Small intestine (tissue), 7 donors: ENCODE data around the gene AGK. TPM values are rescaled to one million over a fixed set of nuclear protein-coding genes. Genes with fewer than 3 reads are reported as not detected.
A peak's percentile ranks its signal among the peaks of the same experiment; 100 is the strongest.
"Not testable (repeated sequence)": the region's sequence is repeated elsewhere in the genome, so short reads cannot be mapped to it uniquely, and the experiment has no call there.

Experiments
- DNase-seq, 2 donors: peaks; one replicate each; pipeline versions ENCODE4 v3.0.0 to v3.0.0-alpha.2; 2013
- FAIRE-seq: peaks from 2 replicates; lab custom pipeline; 2012; peaks lifted over from hg19 to GRCh38; lab: Jason Lieb, UNC
- H3K27ac ChIP-seq, 3 donors: one replicate each; pipeline ENCODE4 v1.5.1; 2013; ENCODE audit warnings: low read length in 2 of 3, mild to moderate bottlenecking in 2 of 3, control low read depth in 1 of 3, inconsistent platforms in 1 of 3, low read depth in 1 of 3, moderate library complexity in 1 of 3
- H3K27me3 ChIP-seq, 3 donors: one replicate each; pipeline ENCODE4 v1.6.1; 2013; ENCODE audit warnings: low read length in 3 of 3, inconsistent platforms in 1 of 3; ENCODE audit not compliant: control insufficient read depth in 3 of 3, insufficient read depth in 3 of 3
- H3K36me3 ChIP-seq, 3 donors: one replicate each; pipeline ENCODE4 v1.6.1; 2013; ENCODE audit warnings: low read length in 3 of 3, inconsistent platforms in 1 of 3, low read depth in 1 of 3, mild to moderate bottlenecking in 1 of 3, moderate library complexity in 1 of 3; ENCODE audit not compliant: control insufficient read depth in 3 of 3, insufficient read depth in 2 of 3
- H3K4me1 ChIP-seq, 3 donors: one replicate each; pipeline ENCODE4 v1.6.1; 2013; ENCODE audit warnings: low read length in 2 of 3, inconsistent platforms in 1 of 3, low read depth in 1 of 3, mild to moderate bottlenecking in 1 of 3, moderate library complexity in 1 of 3; ENCODE audit not compliant: control insufficient read depth in 3 of 3, insufficient read depth in 2 of 3
- H3K4me3 ChIP-seq, 3 donors: one replicate each; pipeline ENCODE4 v1.5.1; 2013; ENCODE audit warnings: low read length in 3 of 3, control low read depth in 1 of 3, inconsistent platforms in 1 of 3, low read depth in 1 of 3, mild to moderate bottlenecking in 1 of 3, moderate library complexity in 1 of 3
- H3K9me3 ChIP-seq, 2 donors: one replicate each; pipeline ENCODE4 v1.6.1; 2013; ENCODE audit warnings: low read depth in 1 of 2, low read length in 1 of 2; ENCODE audit not compliant: control insufficient read depth in 2 of 2, insufficient read depth in 1 of 2
- WGBS, 3 donors: extraction: QIAGEN DNeasy Blood & Tissue Kit; methylation state at CpG; one replicate each; pipeline ENCODE4 v1.1.7; 2013; 5-methylcytosine and 5-hydroxymethylcytosine counted together
- polyA plus RNA-seq, 4 donors: library from polyadenylated mRNA; stranded (reverse) in 3 of 4; unstranded in 1 of 4; fragments of 200-250 nt in 3 of 4; fragments of 120-200 nt in 1 of 4; gene quantifications; one replicate each; pipeline versions ENCODE4 v1.2.1 to v1.2.3, GENCODE V29; 2013
- donor health status: healthy with polysubstance abuse.
- donor health status: control.
- donor health status: control.
- donor health status: Bipolar disorder and iron deficiency.
- donor health status: healthy.

Gene AGK
- polyA plus RNA-seq, 4 donors: 3.2 to 23.3 (median 7.3) TPM

DNA sequence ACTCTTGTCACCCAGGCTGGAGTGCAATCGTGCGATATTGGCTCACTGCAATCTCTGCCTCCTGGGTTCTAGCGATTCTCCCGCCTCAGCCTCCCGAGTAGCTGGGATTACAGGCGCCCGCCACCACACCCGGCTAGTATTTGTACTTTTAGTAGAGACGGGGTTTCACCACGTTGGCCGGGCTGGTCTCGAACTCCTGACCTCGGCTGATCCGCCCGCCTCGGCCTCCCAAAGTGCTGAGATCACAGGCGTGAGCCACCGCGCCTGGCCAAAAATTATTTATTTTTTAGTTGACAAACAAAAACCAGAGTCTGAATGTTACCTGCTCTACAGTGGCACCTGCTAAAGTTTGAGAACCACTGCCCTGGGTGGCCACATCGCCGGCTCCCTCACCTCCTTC lies 96.5 kb downstream of the AGK start:
- not testable (repeated sequence) for H3K4me3 ChIP-seq, FAIRE-seq, H3K27me3 ChIP-seq, H3K27ac ChIP-seq, H3K4me1 ChIP-seq, H3K9me3 ChIP-seq, DNase-seq
- WGBS, 3 donors: 95 to 97% (median 95%) methylated on average over 19 to 21 of the region's 21 CpGs
- peaks cover 0 to 16% (median 0%) of the 10 kb centered on the region in 3 donors for H3K36me3 ChIP-seq

DNA sequence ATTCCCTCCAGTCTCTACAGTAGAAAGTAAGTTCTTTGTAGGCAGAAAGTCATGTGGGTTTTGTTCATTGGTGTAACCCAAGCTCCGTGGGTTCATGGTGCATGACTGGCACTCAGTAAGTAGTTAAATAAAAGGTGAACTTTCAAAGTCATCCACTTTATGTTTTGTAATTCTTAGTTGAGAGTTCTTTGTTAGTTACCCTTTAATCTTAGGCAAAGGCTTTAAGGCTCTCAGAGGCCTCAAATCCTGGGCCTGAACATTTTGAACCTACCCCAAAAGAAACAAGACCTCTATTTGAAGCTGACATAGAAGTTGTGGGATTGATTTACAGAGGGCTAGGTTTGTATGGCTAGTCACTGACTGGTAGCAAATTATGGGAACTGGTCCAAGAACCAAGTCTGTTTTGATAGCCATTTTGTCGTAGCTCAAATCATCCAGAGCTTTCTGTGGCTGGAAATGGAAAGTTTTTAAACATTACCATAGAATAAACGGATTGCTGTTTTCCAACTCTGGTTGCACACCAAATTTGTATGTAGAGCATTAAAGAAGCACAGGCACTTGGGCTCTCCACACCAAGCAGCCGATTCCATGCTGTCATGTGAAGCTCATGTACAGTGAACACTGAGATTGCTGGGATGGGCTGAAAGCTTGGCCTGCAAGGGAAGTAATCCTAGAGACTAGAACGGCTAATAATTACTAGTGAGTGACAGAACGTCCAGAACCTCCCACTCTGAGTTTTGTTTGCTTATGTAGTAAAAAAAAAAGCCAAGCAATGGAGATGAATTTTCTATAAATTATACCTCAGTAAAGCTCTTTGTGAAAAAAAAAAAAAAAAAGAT lies 97.3 kb downstream of the AGK start:
- H3K27me3 ChIP-seq: no peaks in the 10 kb centered on the region
- H3K4me3 ChIP-seq: no peak overlapping the region
- DNase-seq (no peak), FAIRE-seq (no peak)
- H3K9me3 ChIP-seq: no peaks in the 10 kb centered on the region
- H3K4me1 ChIP-seq: no peaks in the 10 kb centered on the region
- peaks cover 0 to 20% (median 0%) of the 10 kb centered on the region in 3 donors for H3K36me3 ChIP-seq
- WGBS, 3 donors: 78 to 79% (median 78%) methylated on average over 6 of the region's 6 CpGs
- H3K27ac ChIP-seq: no peak overlapping the region

DNA sequence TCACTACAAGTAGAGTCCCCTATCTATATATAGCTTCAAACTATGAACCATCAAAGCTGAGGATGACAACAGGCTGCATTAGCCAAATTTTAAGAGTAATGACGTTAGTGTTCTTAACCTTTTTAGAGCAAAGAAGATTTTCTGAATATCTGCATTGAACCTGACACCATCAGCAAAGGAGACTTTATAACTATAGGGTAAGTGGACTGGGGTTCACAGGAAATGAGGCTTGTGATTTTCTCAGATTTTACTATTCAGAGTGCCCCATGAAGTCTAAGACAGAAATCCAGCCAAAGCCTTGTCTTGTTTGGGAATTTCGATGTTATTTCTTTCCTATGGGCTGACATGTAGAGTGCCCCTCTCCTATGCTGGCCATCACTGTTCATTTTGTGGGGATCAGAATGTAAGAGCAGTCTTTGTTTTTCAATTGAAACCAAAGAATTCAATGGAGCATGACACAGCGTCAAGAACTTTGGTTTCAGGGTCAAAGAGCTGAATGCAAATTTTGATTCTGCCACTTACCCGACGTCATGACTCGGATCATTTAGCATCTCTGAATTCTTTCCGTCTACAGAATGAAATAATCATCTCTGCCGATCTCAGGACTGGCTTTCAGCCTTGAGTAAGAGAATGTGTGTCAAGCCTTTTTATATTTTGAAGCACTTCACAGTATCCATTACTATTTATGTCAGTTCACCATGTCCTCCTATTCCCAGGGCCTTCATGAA lies 98.1 kb downstream of the AGK start:
- no peak overlapping the region for H3K4me3 ChIP-seq
- H3K27me3 ChIP-seq: no peaks in the 10 kb centered on the region
- H3K27ac ChIP-seq: no peak overlapping the region
- FAIRE-seq (no peak), DNase-seq (no peak)
- peaks cover 0 to 20% (median 0%) of the 10 kb centered on the region in 3 donors for H3K36me3 ChIP-seq
- 70 to 81% (median 76%) methylated on average over 8 of the region's 8 CpGs for WGBS, 3 donors
- no peaks in the 10 kb centered on the region for H3K4me1 ChIP-seq
- H3K9me3 ChIP-seq: no peaks in the 10 kb centered on the region

DNA sequence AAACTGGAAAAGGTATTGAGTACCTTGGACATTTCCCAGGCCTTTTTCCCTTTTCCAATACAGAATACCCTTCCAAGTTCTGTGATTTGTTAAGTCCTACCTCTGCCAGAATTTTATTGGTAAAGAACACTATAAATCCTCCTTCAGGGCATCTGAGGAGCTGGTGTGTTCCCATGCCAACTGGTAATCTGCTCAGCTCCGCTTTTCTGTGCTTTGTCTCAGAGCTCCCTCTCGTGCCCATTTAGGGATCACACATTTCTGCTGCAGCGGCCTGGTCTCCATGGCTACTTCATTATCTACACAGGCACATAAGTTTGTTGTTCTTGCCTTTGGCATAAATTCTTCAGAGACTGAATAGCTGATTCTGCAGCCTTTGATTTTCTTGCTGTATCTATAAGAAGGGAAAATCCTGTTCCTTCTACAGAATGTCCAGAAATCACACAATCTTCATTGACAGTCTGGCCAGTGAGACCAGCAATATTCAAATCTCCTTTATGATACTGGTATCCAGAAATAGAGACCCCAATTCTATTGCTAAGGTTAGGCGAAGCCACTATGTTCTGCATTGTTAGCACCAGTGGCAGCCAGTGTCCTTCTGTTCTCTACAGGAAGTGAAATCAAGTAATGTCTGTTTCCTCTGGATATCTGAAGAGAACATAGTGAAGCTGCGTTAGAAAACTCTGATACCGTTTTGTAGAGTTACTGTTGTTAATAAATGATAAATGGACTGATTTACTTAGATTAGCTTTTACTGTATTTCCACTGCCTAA lies 98.8 kb downstream of the AGK start:
- DNase-seq: peak; percentile 67 to 79
- H3K4me1 ChIP-seq: no peaks in the 10 kb centered on the region
- H3K27ac ChIP-seq: no peak overlapping the region
- H3K27me3 ChIP-seq: no peaks in the 10 kb centered on the region
- no peaks in the 10 kb centered on the region for H3K9me3 ChIP-seq
- no peak overlapping the region for H3K4me3 ChIP-seq
- H3K36me3 ChIP-seq: peaks cover 0 to 20% (median 0%) of the 10 kb centered on the region in 3 donors
- 42 to 55% (median 51%) methylated on average over 6 of the region's 6 CpGs for WGBS, 3 donors
- no peak for FAIRE-seq

DNA sequence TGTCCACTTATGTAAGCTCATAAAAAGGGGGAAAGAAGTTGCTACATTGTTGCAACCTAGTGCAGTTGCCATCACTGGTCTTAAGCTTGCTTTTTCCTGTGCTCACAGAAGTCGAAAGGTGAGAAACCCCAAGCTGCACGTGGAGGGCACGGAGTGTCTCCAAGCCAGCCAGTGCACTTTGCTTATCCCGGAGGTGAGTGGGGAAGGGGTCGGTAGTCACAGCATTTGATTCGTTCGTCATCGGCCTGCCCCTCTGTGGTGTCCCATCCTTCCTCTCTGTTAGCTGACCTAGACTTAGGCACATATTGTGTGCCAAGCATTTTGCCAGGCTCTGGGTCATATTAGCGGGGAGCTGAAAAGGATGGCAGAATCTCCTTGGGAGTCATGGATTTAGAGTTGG lies 100.2 kb downstream of the AGK start:
- Histone ChIP-seq H3K9me3 (no peaks in the 10 kb centered on the region), H3K27me3 (no peaks in the 10 kb centered on the region), H3K27ac (no peak overlapping the region), H3K36me3 (peaks cover 0 to 22% (median under 1%) of the 10 kb centered on the region in 3 donors), H3K4me3 (no peak overlapping the region), H3K4me1 (no peaks in the 10 kb centered on the region)
- DNase-seq (no peak), FAIRE-seq (no peak)
- WGBS, 3 donors: 92 to 93% (median 92%) methylated on average over 9 of the region's 9 CpGs

DNA sequence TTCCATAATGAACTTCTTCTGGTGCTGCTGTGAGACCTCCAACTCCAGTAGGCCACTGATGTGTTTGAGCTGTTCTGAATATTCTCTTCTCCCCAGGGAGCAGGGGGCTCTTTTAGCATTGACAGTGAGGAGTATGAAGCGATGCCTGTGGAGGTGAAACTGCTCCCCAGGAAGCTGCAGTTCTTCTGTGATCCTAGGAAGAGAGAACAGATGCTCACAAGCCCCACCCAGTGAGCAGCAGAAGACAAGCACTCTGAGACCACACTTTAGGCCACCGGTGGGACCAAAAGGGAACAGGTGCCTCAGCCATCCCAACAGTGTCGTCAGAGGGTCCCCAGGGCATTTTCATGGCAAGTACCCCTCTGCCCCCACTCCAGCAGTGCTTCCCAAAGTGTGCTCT lies 101.5 kb downstream of the AGK start:
- FAIRE-seq (no peak), DNase-seq (no peak)
- 67 to 80% (median 68%) methylated on average over 3 of the region's 3 CpGs for WGBS, 3 donors
- H3K4me3 ChIP-seq: no peak overlapping the region
- H3K27ac ChIP-seq: no peak overlapping the region
- no peaks in the 10 kb centered on the region for H3K27me3 ChIP-seq
- no peaks in the 10 kb centered on the region for H3K9me3 ChIP-seq
- peaks cover 0 to 20% (median 2%) of the 10 kb centered on the region in 3 donors for H3K36me3 ChIP-seq
- H3K4me1 ChIP-seq: no peaks in the 10 kb centered on the region

DNA sequence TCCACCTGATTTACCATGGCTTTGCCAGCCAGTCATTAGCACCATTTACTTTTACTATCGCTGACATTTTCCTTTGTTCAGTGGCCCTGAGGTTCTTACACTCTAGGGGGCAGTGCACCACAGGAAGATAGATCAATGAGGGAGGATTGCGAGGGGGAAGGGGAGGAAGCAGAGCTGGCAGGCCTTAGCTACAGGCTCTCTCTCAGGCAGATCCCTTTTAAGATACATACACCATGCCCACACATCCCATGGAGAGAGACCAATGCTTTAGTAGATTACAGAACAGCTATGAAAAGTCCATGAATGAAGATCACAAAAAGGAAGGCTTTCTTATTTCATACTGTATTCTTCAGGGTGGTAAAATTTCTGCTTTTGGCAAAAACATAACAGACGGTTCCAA lies 103.3 kb downstream of the AGK start:
- 34 to 39% (median 34%) methylated on average over 3 of the region's 3 CpGs for WGBS, 3 donors
- Histone ChIP-seq H3K9me3 (no peaks in the 10 kb centered on the region), H3K27me3 (no peaks in the 10 kb centered on the region), H3K27ac (no peak overlapping the region), H3K4me1 (no peaks in the 10 kb centered on the region), H3K4me3 (no peak overlapping the region), H3K36me3 (peaks cover 1 to 20% (median 2%) of the 10 kb centered on the region in 3 donors)
- FAIRE-seq (no peak), DNase-seq (peak; percentile 80 to 83)

DNA sequence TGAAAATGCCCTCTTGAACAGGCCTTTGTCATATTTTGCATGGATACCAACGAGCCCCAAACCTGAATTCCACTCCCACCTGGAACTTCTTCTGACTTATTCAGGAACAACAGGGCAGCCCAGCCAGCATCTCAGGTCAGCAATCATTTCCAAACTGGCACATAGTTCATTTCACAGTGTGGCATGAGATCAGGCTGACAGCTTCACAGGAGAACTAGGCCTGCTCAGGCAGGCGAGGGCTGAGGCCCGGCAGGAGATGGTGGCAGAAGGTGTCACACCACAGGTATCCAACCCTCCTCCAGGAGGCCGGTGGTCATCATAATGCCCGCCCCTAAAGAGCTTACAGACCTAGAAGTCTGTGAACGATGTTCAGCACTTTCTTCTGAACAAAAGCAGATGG lies 108.3 kb downstream of the AGK start:
- WGBS, 3 donors: 88 to 96% (median 89%) methylated on average over 6 of the region's 6 CpGs

More for the DNA sequence above, 108.3 kb downstream of the AGK start:
- H3K27me3 ChIP-seq: no peaks in the 10 kb centered on the region
- H3K36me3 ChIP-seq: peaks cover 9 to 42% (median 12%) of the 10 kb centered on the region in 3 donors
- FAIRE-seq (no peak), DNase-seq (no peak)
- peaks cover 6 to 18% (median 14%) of the 10 kb centered on the region in 3 donors for H3K4me1 ChIP-seq
- H3K27ac ChIP-seq: no peak overlapping the region
- H3K9me3 ChIP-seq: no peaks in the 10 kb centered on the region
- H3K4me3 ChIP-seq: no peak overlapping the region
